Measurements from ENCODE around the gene ZNRF3. TPM values are rescaled to one million over a fixed set of nuclear protein-coding genes. Genes with fewer than 3 reads are reported as not detected.

The ZNRF3 gene
- total and polyA plus RNA-seq, 7 donors, result 0.23 to 13.6 (median 8.9) TPM

GRCh38 chr22:28921585-28921879 is 38.2 kb downstream of the ZNRF3 start:
- Histone ChIP-seq H3K9me3 (no peaks in the 10 kb centered on the region), H3K36me3 (no peaks in the 10 kb centered on the region), H3K4me3 (no peak overlapping the region), H3K27me3 (no peaks in the 10 kb centered on the region), H3K27ac (no peak overlapping the region), H3K4me1 (peaks cover 0 to 60% (median 41%) of the 10 kb centered on the region in 4 donors)
- intact Hi-C loops (cut with DNase I), result no loop called here
- 43 to 74% methylated on average over 1 of the region's 1 CpG for WGBS, 2 donors
- no peak for DNase-seq
- TF ChIP-seq POLR2AphosphoS5 (IDR thresholded peaks at IDR 0.05) (no peak), CTCF (IDR thresholded peaks at IDR 0.05) (no peak), EP300 (IDR thresholded peaks at IDR 0.05) (no peak)

- intact Hi-C loops (cut with DNase I), result loop anchor here (2.0 kb wide), 1 partner anchor 14 kb away; no protein-coding TSS in a partner anchor
- Histone ChIP-seq H3K36me3 (no peaks in the 10 kb centered on the region), H3K9me3 (no peaks in the 10 kb centered on the region), H3K4me1 (peaks cover 0 to 56% (median 29%) of the 10 kb centered on the region in 4 donors), H3K4me3 (no peak overlapping the region), H3K27me3 (no peaks in the 10 kb centered on the region), H3K27ac (no peak overlapping the region)
- 38 to 75% methylated on average over 8 of the region's 8 CpGs for WGBS, 2 donors
- no peak for DNase-seq
- no peak for TF ChIP-seq CTCF (IDR thresholded peaks at IDR 0.05)
- TF ChIP-seq POLR2A (IDR thresholded peaks at IDR 0.05), result no peak
Observed at GRCh38 chr22:28922540-28923244, 39.3 kb downstream of the ZNRF3 start.

- peaks cover 0 to 42% (median 16%) of the 10 kb centered on the region in 4 donors for H3K4me1 ChIP-seq
- no peak overlapping the region for H3K4me3 ChIP-seq
- H3K9me3 ChIP-seq, result no peaks in the 10 kb centered on the region
- 23 to 78% methylated on average over 24 of the region's 24 CpGs for WGBS, 2 donors
- H3K36me3 ChIP-seq, result no peaks in the 10 kb centered on the region
- DNase-seq, result no peak
- no peak overlapping the region for H3K27ac ChIP-seq
- TF ChIP-seq EP300 (IDR thresholded peaks at IDR 0.05), result no peak
- no peak for TF ChIP-seq CTCF (IDR thresholded peaks at IDR 0.05)
- TF ChIP-seq POLR2A (IDR thresholded peaks at IDR 0.05), result no peak
- no peak for TF ChIP-seq POLR2AphosphoS5 (IDR thresholded peaks at IDR 0.05)
- H3K27me3 ChIP-seq, result no peaks in the 10 kb centered on the region
- intact Hi-C loops (cut with DNase I), result loop anchor here (2.0 kb wide), 1 partner anchor 13 kb away; no protein-coding TSS in a partner anchor
Observed at GRCh38 chr22:28923826-28924732, 40.7 kb downstream of the ZNRF3 start.

- no peak for DNase-seq
- Histone ChIP-seq H3K27ac (no peak overlapping the region), H3K4me1 (peaks cover 0 to 42% (median 14%) of the 10 kb centered on the region in 4 donors), H3K4me3 (no peak overlapping the region), H3K36me3 (no peaks in the 10 kb centered on the region), H3K9me3 (no peaks in the 10 kb centered on the region), H3K27me3 (no peaks in the 10 kb centered on the region)
- intact Hi-C loops (cut with DNase I), result no loop called here
- 91 to 99% methylated on average over 2 of the region's 2 CpGs for WGBS, 2 donors
- TF ChIP-seq POLR2AphosphoS5 (IDR thresholded peaks at IDR 0.05), result no peak
- TF ChIP-seq EP300 (IDR thresholded peaks at IDR 0.05), result no peak
- no peak for TF ChIP-seq POLR2A (IDR thresholded peaks at IDR 0.05)
- TF ChIP-seq CTCF (IDR thresholded peaks at IDR 0.05), result no peak
Observed at GRCh38 chr22:28925916-28926315, 42.5 kb downstream of the ZNRF3 start.
